Esophagus muscularis mucosa (tissue), 4 donors: ENCODE data around the gene NPAS3. TPM values are rescaled to one million over a fixed set of nuclear protein-coding genes. Genes with fewer than 3 reads are reported as not detected.

Source experiments
- DNase-seq: peaks from one replicate; pipeline ENCODE4 v3.0.0-alpha.2; 2017; ENCODE audit errors: extremely low spot score
- H3K27ac ChIP-seq, 4 donors: fragments of 200-600 bp; sonication (generic); replicated peaks in 1 of 4; 1 replicate in 3 of 4; 2 replicates in 1 of 4; pipeline ENCODE4 v1.5.1; 2016 to 2019; ENCODE audit warnings: mild to moderate bottlenecking in 1 of 4
- H3K27me3 ChIP-seq, 4 donors: fragments of 200-600 bp; sonication (generic); one replicate each; pipeline versions ENCODE4 v1.5.1 to v1.6.0; 2016 to 2019
- H3K36me3 ChIP-seq, 4 donors: fragments of 200-600 bp; sonication (generic); one replicate each; pipeline ENCODE4 v1.5.1; 2016 to 2019
- H3K4me1 ChIP-seq, 4 donors: fragments of 200-600 bp; sonication (generic); one replicate each; pipeline ENCODE4 v1.5.1; 2016 to 2019
- H3K4me3 ChIP-seq, 4 donors: fragments of 200-600 bp; sonication (generic); 1 replicate in 2 of 4; 2 replicates in 2 of 4; pipeline ENCODE4 v1.5.1; 2016 to 2019; ENCODE audit warnings: mild to moderate bottlenecking in 4 of 4, moderate library complexity in 1 of 4
- H3K9me3 ChIP-seq, 4 donors: fragments of 200-600 bp; sonication (generic); 1 replicate in 3 of 4; 2 replicates in 1 of 4; pipeline ENCODE4 v1.5.1; 2016 to 2019
- CTCF ChIP-seq, 3 experiments: fragments of 200-600 bp in 2 of 3; fragments of 450-650 bp in 1 of 3; sonication (generic) in 2 of 3; IDR thresholded peaks; one replicate each; pipeline ENCODE4 v1.5.1; 2017 to 2019; ENCODE audit warnings: antibody characterized with exemption in 3 of 3, mild to moderate bottlenecking in 2 of 3, moderate library complexity in 1 of 3
- EP300 ChIP-seq: sonication (generic); formaldehyde crosslinking; IDR thresholded peaks from one replicate; pipeline ENCODE4 v1.6.1; 2017; ENCODE audit warnings: antibody characterized with exemption
- POLR2A ChIP-seq: fragments of 450-650 bp; IDR thresholded peaks from one replicate; pipeline ENCODE4 v1.6.1; 2017; ENCODE audit warnings: antibody characterized with exemption, moderate library complexity, mild to moderate bottlenecking, low read depth
- POLR2AphosphoS5 ChIP-seq, 2 donors: sonication (generic); formaldehyde crosslinking; IDR thresholded peaks; one replicate each; pipeline ENCODE4 v1.6.1; 2017; ENCODE audit warnings: antibody characterized with exemption in 2 of 2
- WGBS: methylation state at CpG from one replicate; pipeline ENCODE4 v1.1.5; 2018; 5-methylcytosine and 5-hydroxymethylcytosine counted together
- intact Hi-C: fragments of 100-400 bp; cut with DNase I; formaldehyde crosslinking; loops from one replicate; pipeline ENCODE4 v1.15.1; 2023
- total RNA-seq, 4 donors: library from RNA; depleted of rRNA; stranded (reverse); fragments of >200 nt; gene quantifications; one replicate each; pipeline versions ENCODE4 v1.1.0 to v1.2.1, GENCODE V29; 2016

The NPAS3 gene
- total RNA-seq, 4 donors from 2014 or later: 3.3 to 7.3 (median 5.8) TPM

- no peaks in the 10 kb centered on the region for H3K4me1 ChIP-seq
- no peak for DNase-seq
- no peaks in the 10 kb centered on the region for H3K9me3 ChIP-seq
- H3K4me3 ChIP-seq: no peak overlapping the region
- H3K27me3 ChIP-seq: no peaks in the 10 kb centered on the region
- WGBS: 90% methylated on average over 6 of the region's 6 CpGs
- no peak overlapping the region for H3K27ac ChIP-seq
- intact Hi-C loops: no loop called here
- no peak for TF ChIP-seq CTCF (IDR thresholded peaks at IDR 0.05)
- no peak for TF ChIP-seq POLR2AphosphoS5 (IDR thresholded peaks at IDR 0.05)
- no peak for TF ChIP-seq POLR2A
- no peak for TF ChIP-seq EP300
- H3K36me3 ChIP-seq: no peaks in the 10 kb centered on the region
Measured at GRCh38 chr14:33505963-33506329, 567.3 kb downstream of the NPAS3 start.

GRCh38 chr14:33508126-33509062, 569.7 kb downstream of the NPAS3 start:
- no peak for DNase-seq
- no peak overlapping the region for H3K4me3 ChIP-seq

GRCh38 chr14:33509454-33509853, 570.8 kb downstream of the NPAS3 start:
- Histone ChIP-seq H3K27me3 (no peaks in the 10 kb centered on the region), H3K4me1 (peaks cover 0 to 6% (median 0%) of the 10 kb centered on the region in 4 donors), H3K36me3 (no peaks in the 10 kb centered on the region), H3K4me3 (no peak overlapping the region), H3K27ac (no peak overlapping the region), H3K9me3 (no peaks in the 10 kb centered on the region)
- TF ChIP-seq POLR2AphosphoS5 (IDR thresholded peaks at IDR 0.05) (no peak), POLR2A (no peak), EP300 (no peak), CTCF (IDR thresholded peaks at IDR 0.05) (no peak)
- 95% methylated on average over 3 of the region's 3 CpGs for WGBS
- intact Hi-C loops: no loop called here
- DNase-seq: no peak

More at GRCh38 chr14:33508126-33509062, 569.7 kb downstream of the NPAS3 start:
- H3K9me3 ChIP-seq: no peaks in the 10 kb centered on the region
- H3K4me1 ChIP-seq: peaks cover 0 to 6% (median 0%) of the 10 kb centered on the region in 4 donors
- no peaks in the 10 kb centered on the region for H3K36me3 ChIP-seq
- H3K27ac ChIP-seq: no peak overlapping the region
- intact Hi-C loops: no loop called here
- no peaks in the 10 kb centered on the region for H3K27me3 ChIP-seq
- WGBS: 86% methylated on average over 9 of the region's 9 CpGs
- TF ChIP-seq EP300: no peak
- TF ChIP-seq CTCF (IDR thresholded peaks at IDR 0.05): no peak
- no peak for TF ChIP-seq POLR2AphosphoS5 (IDR thresholded peaks at IDR 0.05)
- TF ChIP-seq POLR2A: no peak

- intact Hi-C loops: no loop called here
- no peaks in the 10 kb centered on the region for H3K36me3 ChIP-seq
- no peak overlapping the region for H3K27ac ChIP-seq
- no peak overlapping the region for H3K4me3 ChIP-seq
- 82% methylated on average over 6 of the region's 6 CpGs for WGBS
- TF ChIP-seq EP300: no peak
- TF ChIP-seq POLR2AphosphoS5 (IDR thresholded peaks at IDR 0.05): no peak
- TF ChIP-seq CTCF (IDR thresholded peaks at IDR 0.05): no peak
- peaks cover 0 to 6% (median 0%) of the 10 kb centered on the region in 4 donors for H3K4me1 ChIP-seq
- H3K9me3 ChIP-seq: no peaks in the 10 kb centered on the region
- no peak for DNase-seq
- H3K27me3 ChIP-seq: no peaks in the 10 kb centered on the region
Measured at GRCh38 chr14:33510063-33510481, 571.4 kb downstream of the NPAS3 start.
